SH-SY5Y (cell line): Measurements from ENCODE around the gene ZNF697.

Experiments
- GATA2 ChIP-seq: IDR thresholded peaks from 2 replicates; pipeline ENCODE4 v1.6.1; 2011; ENCODE audit warnings: mild to moderate bottlenecking, low read depth, low read length
- GATA3 ChIP-seq: IDR thresholded peaks from 2 replicates; pipeline ENCODE4 v1.6.1; 2011; ENCODE audit warnings: low read depth, mild to moderate bottlenecking, low read length, moderate library complexity

GRCh38 chr1:119683893-119684292 is 35.8 kb upstream of the ZNF697 start:
- TF ChIP-seq GATA2 (no peak), GATA3 (no peak)
